HL-60/S4 (cell line): Measurements from ENCODE around the gene AGAP4.
"Not testable (repeated sequence)": the region's sequence is repeated elsewhere in the genome, so short reads cannot be mapped to it uniquely, and the experiment has no call there.

Experiments used
- in situ Hi-C: fragments of 300-500 bp; cut with MboI; formaldehyde crosslinking; loops from 2 replicates; pipeline ENCODE4 v1.14.3; 2022; ENCODE audit warnings: low sequenced_read_pairs

AGAP4 gene

GRCh38 chr10:45794761-45795160 is 52.5 kb downstream of the AGAP4 start:
- in situ Hi-C loops: not testable (repeated sequence)

- in situ Hi-C loops: not testable (repeated sequence)
These were observed 56.4 kb downstream of the AGAP4 start for GRCh38 chr10:45790694-45791426.

GRCh38 chr10:45789991-45790390 is 57.3 kb downstream of the AGAP4 start:
- in situ Hi-C loops: not testable (repeated sequence)

- in situ Hi-C loops: not testable (repeated sequence)
These were observed 60.0 kb downstream of the AGAP4 start for GRCh38 chr10:45787212-45787741.

- in situ Hi-C loops: not testable (repeated sequence)
These were observed 61.1 kb downstream of the AGAP4 start for GRCh38 chr10:45786217-45786616.
